Measurements from ENCODE around the gene SNX9.

DNA sequence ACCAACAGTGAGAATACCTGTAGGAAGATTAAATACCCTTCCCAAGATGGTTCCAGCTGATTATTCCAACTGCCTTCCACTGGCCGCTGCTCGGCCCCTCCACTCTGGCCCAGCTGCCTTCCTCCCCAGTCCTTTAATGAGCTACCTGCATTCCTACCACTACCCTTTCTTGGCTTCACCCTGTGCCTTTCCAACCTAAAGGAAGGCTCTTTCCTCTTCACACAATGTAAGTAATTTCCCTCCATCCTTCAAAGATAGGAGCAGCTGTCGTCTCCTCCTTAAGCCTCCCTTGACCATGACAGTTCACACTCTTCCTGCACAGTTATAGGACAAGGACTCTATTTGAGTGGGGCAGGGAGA lies 16.2 kb upstream of the SNX9 start:
- TF ChIP-seq, protein P1, sequence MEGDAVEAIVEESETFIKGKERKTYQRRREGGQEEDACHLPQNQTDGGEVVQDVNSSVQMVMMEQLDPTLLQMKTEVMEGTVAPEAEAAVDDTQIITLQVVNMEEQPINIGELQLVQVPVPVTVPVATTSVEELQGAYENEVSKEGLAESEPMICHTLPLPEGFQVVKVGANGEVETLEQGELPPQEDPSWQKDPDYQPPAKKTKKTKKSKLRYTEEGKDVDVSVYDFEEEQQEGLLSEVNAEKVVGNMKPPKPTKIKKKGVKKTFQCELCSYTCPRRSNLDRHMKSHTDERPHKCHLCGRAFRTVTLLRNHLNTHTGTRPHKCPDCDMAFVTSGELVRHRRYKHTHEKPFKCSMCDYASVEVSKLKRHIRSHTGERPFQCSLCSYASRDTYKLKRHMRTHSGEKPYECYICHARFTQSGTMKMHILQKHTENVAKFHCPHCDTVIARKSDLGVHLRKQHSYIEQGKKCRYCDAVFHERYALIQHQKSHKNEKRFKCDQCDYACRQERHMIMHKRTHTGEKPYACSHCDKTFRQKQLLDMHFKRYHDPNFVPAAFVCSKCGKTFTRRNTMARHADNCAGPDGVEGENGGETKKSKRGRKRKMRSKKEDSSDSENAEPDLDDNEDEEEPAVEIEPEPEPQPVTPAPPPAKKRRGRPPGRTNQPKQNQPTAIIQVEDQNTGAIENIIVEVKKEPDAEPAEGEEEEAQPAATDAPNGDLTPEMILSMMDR (IDR thresholded peaks at IDR 0.05; ENCODE audit: insufficient read depth, low read depth, low read length) = no peak
- no peak for TF ChIP-seq EZH2 (IDR thresholded peaks at IDR 0.05; ENCODE audit: insufficient read depth, low read length)
